Stimulated activated CD8-positive, alpha-beta memory T cell treated with anti-CD3 and anti-CD28 coated beads, Interleukin-12 subunit alpha, Interleukin-12 subunit beta, amount 100 ng/mL, for 4 hours (primary cell): ENCODE measurements around the gene GPSM3.
"Not testable (repeated sequence)": the region's sequence is repeated elsewhere in the genome, so short reads cannot be mapped to it uniquely, and the experiment has no call there.

Experiments
- DNase-seq: peaks from one replicate; pipeline ENCODE4 v3.0.0-alpha.2; 2020; ENCODE audit warnings: low read depth

The GPSM3 gene

GRCh38 chr6:32187009-32187709 is 5.3 kb downstream of the GPSM3 start:
- DNase-seq: no peak

GRCh38 chr6:32186151-32186840 is 6.1 kb downstream of the GPSM3 start:
- DNase-seq: not testable (repeated sequence)

GRCh38 chr6:32185681-32186131 is 6.7 kb downstream of the GPSM3 start:
- DNase-seq: not testable (repeated sequence)

GRCh38 chr6:32184084-32184640 is 8.3 kb downstream of the GPSM3 start, which contains the start of gene AGER:
Gene AGER (minus strand): TSS chr6:32184253. CDS start chr6:32184222, 31 bp downstream.
- no peak for DNase-seq

DNA sequence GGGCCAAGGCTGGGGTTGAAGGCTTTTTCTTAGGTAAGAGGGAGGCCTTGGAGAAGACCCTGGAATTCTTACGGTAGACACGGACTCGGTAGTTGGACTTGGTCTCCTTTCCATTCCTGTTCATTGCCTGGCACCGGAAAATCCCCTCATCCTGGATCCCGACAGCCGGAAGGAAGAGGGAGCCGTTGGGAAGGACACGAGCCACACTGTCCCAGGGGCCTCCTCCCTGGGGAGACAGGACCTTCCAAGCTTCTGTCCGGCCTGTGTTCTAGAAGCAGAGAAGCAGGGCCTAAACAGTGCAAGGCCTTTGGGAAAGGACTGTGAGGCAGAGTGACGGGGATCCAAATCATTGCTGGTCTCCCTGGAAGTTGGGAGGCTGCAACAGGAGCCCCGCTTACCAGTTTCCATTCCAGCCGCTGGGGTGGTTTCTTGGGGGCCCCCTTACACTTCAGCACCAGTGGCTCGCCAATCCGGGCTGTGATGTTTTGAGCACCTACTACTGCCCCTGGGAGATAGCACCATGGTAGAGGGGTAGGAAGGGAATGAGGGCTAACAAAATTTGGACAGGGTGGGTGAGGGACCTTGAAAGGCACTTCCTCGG is 8.9 kb downstream of the GPSM3 start:
- no peak for DNase-seq

DNA sequence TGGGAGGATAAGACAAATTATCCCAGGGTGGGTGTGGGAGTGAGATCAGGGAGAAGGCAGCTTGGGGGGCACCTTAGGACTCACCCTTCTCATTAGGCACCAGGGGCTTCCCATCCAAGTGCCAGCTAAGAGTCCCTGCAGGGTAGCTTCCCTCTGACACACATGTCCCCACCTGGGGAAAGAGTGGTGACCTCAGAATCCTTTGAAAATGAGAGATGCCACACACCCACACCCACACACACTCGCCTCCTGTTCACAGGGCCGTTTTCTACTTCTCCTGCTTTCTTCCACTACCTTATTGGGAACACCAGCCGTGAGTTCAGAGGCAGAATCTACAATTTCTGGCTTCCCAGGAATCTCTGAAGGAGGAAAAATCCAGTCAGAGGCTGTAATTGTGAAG is 9.4 kb downstream of the GPSM3 start:
- DNase-seq: no peak

DNA sequence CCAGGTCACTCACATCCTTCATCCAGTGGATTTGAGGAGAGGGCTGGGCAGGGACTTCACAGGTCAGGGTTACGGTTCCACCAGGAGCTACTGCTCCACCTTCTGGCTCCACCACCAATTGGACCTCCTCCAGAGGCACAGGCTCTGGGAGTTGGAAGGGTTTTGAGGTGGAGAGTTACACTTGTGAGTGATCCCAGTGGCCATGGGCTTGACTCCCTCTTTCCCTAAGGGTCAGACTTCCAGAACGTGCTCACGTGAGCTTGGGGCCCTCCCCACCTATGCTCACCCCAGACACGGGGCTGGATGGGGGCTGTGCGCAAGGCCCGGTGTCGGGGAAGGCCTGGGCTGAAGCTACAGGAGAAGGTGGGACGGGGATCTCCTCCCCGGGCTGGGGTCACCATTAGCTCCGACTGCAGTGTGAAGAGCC is 9.9 kb downstream of the GPSM3 start:
- DNase-seq: no peak

DNA sequence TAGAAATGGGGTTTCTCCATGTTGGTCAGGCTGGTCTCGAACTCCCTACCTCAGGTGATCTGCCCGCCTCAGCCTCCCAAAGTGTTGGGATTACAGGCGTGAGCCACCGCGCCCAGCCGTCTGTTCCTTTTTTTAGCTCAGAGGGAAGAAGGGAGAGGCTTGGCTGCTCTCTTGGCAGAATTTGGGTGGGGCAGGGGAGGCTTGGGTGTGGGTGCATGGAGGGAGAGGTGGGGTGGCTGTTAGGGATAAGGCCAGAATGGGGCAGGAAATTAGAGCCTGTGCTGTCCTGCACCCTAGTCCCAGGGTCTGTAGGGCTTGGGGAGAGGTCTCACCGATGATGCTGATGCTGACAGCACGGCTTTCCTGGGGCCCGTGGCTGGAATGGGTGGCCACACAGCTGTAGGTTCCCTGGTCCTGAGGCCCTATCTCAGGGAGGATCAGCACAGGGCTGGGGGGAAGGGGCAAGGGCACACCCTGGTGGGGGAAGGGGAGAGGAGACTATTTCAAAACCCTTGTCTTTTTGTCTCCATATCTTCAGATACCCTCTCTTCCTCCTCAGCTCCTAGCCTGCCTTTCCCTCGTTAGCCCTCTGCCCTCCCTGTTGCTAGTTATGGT is 10.4 kb downstream of the GPSM3 start:
- no peak for DNase-seq

DNA sequence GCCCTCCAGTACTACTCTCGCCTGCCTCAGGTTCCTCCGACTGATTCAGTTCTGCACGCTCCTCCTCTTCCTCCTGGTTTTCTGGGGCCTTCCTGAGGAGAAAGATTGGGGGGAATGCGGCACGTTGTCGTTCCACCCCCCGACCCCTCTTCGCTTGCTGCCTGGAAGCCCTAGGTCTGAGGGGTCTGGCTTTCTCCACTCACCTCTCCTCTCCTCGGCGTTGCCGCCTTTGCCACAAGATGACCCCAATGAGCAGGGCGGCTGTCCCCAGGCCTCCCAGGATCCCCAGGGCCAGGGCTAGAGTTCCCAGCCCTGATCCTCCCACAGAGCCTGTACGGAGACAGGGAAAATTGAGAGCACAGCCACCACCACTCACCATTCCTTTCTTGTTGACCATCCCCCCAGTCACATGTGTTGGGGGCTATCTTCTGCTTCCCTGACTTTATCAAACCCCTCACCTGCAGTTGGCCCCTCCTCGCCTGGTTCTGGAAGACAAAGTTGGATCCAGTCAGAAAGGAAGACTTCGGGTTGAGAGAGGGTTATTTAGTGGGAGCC is 11.2 kb downstream of the GPSM3 start:
- no peak for DNase-seq

GRCh38 chr6:32179766-32180405 is 12.6 kb downstream of the GPSM3 start:
- DNase-seq: no peak

DNA sequence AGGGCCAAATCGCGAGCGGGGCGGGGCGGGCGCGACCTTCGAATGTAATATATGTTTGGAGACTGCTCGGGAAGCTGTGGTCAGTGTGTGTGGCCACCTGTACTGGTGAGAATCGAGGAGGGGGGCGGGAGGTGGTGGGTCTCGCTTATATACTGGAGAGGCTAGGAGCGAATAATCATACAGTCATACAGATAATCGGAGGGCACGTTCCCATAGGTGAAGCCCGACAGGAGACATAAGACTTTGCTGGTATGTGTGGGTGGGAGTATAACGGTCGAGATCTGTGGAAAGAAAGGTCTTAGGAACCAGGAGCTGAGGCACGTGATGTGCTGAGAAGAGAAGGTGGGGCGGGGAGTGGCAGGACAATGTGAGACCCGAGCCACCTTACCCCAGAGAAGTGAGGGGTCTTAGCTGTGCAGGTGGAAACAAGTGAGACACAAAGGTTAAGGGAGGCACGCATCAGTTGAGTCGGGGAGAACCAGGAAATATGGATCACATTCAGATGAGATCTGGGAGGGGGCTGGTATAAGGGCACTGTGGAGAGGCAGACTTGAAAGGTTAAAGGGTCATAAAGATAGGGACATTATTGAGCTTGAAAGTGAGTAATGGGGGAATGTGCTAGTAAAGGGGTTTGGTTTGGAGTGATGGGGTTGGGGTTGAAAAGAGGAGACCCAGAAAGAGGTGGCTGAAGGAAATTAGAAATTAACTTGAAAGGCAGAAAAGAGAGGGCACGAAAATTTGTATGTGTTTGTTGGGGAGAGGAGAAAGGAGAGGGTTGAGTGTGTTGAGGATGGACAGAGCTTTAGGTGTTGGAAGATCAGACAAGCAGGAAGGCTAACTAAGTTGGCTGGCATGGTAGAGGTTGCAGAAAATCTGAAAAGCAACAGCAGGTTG is 13.6 kb downstream of the GPSM3 start:
- DNase-seq: no peak

- peak; percentile 79 for DNase-seq
Observed at GRCh38 chr6:32177788-32178546, 14.5 kb downstream of the GPSM3 start, which contains the start of gene RNF5. Gene RNF5 (plus strand): TSS chr6:32178405. CDS start chr6:32178512, 107 bp downstream.

DNA sequence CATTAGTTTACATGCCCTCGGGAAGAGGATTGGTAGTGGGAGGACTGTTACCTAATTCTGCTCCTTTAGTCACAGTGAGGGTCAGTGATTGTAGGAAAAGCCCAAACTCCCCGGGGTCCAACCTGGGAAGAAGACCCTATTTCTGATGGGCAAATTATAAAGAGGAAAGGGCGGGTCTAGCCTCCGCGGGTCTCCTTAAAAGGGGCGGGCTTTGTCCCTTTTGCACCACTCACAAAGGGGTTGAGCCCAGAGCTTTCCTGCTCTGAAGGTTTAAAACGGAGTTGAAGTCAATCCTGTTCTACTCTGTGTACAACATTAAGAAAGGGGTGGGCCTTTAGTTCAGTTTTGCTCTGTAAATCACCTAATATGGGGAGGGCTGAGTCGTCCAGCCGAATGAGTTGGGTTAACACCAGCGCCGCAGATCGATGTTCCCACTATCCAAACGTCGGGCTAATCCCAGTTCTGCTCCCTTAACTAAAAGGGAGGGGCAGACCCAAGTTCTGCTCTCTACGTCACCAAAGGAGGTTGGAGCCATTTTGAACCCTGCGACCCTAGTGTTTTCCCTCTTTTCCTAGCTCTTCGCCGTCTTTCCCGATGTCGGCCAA is 15.2 kb downstream of the GPSM3 start:
- no peak for DNase-seq

- no peak for DNase-seq
Observed at GRCh38 chr6:32176476-32177182, 15.8 kb downstream of the GPSM3 start.

DNA sequence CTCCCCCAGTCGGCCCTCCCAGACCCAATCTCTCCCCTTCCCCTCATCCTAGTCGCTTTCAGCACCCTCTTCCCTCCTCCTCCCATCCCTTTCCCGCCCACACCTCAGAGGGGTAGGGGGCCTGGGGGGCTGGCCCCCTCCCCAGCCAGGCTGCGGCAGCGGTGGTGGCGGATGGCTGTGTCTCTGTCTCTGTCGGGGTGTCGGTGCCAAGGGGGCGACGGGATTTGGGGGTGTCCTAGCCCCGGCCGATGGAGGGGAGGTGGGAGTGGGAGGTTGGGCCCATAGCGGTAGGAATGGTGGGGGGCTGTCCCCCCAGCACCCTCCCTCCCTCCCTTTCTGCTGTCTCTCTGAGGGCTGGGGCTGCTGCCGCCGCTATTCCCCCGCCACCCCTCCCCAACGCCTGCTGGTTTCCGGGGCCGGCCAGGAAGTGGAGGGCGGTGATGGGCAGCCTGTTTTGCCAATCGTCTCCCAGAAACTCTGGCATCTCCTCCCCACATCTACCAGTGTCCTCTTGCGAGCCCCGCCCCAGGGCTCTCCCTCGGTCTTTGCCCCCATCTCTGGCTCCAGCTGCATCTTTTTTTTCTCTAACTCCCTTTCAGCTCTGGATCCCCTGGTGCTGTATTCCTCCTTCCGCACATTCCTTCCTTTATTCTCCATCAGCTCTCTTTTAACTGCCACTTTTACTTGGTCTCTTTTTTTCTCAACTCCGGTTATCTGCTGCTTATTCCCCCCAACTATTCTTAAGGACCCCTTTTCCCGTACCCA is 16.6 kb downstream of the GPSM3 start, which contains the start of gene AGPAT1:
AGPAT1 (minus strand) TSS at position 374 of the 765 bp plus-strand sequence. CDS start 4,588 bp downstream, outside the sequence.
- peak; percentile 94 for DNase-seq

- no peak for DNase-seq
Observed at GRCh38 chr6:32175322-32175710, 17.1 kb downstream of the GPSM3 start.

DNA sequence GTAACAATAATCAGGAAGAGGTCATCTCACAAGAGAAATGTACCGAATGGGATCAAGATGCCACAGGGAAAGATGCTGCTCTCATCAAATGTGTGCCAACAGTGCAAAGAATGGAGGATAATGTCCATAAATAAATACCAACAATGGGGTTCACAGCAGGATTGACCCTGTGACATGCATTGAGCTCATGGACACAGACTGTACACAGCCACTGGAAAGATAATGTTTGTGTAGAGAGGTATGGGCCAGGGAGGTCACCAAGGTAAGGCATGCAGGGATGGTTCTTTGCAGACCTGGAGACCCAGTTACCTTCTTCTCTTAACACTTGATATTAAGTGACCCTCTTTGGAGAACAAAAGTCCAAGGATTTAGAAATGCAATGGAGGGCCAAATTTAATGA is 18.0 kb downstream of the GPSM3 start:
- DNase-seq: no peak
